Measurements from ENCODE around the gene AHSG. TPM values are rescaled to one million over a fixed set of nuclear protein-coding genes. Genes with fewer than 3 reads are reported as not detected.

AHSG gene
- total and polyA plus RNA-seq, 5 donors from 2014 or later: not detected

DNA sequence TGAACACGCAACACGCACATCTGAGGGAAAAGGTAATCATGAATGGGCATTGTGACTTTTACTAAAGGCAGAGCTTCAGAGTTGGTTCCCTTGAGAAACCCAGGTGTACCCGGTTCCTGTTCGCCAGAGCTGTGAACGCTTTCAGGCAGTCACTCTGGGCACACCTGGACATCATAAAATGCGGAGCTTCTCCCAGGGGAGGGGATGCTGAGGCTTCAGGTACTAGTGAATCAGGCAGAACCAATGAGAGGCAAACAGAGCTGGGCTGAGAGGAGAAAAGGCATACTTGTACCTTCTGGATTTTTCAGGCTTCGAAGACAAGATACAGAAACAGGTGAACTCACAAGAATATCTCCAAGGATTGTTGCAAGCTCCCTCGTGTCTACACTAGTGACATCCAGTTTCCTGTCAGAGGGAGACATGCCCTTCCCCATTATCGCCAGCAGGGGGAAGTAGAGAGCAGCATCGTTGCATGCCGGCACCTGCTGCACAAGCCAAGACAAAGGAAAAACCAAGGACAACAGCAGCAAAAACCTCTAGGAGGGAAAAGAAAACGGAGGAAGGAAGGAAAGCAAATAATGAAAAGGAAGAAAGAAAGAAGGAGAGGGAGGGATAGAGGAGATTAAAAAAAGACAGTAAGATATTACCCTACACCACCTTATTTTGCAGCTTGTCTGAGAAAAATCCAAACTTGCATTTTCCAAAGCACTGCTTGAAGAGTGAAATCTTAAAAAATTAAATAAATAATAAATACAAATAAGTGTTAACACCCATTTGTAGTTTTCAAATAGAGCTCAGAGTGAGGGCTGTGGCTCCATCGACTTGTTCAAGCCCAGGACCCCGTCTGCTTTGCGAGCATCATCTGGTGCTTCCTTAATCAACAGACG, 2.0 kb downstream of the AHSG start:
- Mint-ChIP-seq H3K27me3 (peaks cover 31% of the 10 kb centered on the region), H3K9me3 (peaks cover 0 to 1% (median 0%) of the 10 kb centered on the region in 7 donors), H3K36me3 (no peaks in the 10 kb centered on the region), H3K27ac (peak overlapping the region in 1 of 3 donors; percentile 48), H3K4me3 (peak overlapping the region; percentile 0 to 66 (median 57)), H3K4me1 (peaks cover 5 to 21% (median 18%) of the 10 kb centered on the region in 4 donors)
- H3K27me3 ChIP-seq (ENCODE audit: control insufficient read depth, insufficient read depth, low read length): peaks cover 17% of the 10 kb centered on the region
- peaks cover 12% of the 10 kb centered on the region for H3K4me1 ChIP-seq (ENCODE audit: control insufficient read depth, insufficient read depth, low read length, poor library complexity, severe bottlenecking)
- H3K9me3 ChIP-seq (ENCODE audit: control insufficient read depth in 2 of 2, low read length in 2 of 2): no peaks in the 10 kb centered on the region
- no peaks in the 10 kb centered on the region for H3K36me3 ChIP-seq (ENCODE audit: control insufficient read depth, insufficient read depth, low read length)
- H3K4me3 ChIP-seq (ENCODE audit: low read depth, low read length): peak overlapping the region; percentile 39
- peak; percentile 61 to 76 (median 75) for DNase-seq
- H3K27ac ChIP-seq (ENCODE audit: insufficient read depth, low read length, poor library complexity, severe bottlenecking): no peak overlapping the region
- peak; percentile 57 to 63 for ATAC-seq (ENCODE audit: low read depth in 2 of 2)

- H3K9me3 ChIP-seq (ENCODE audit: control insufficient read depth in 2 of 2, low read length in 2 of 2): no peaks in the 10 kb centered on the region
- no peak overlapping the region for H3K27ac ChIP-seq (ENCODE audit: insufficient read depth, low read length, poor library complexity, severe bottlenecking)
- H3K36me3 ChIP-seq (ENCODE audit: control insufficient read depth, insufficient read depth, low read length): no peaks in the 10 kb centered on the region
- H3K27me3 ChIP-seq (ENCODE audit: control insufficient read depth, insufficient read depth, low read length): peaks cover 17% of the 10 kb centered on the region
- peaks cover 12% of the 10 kb centered on the region for H3K4me1 ChIP-seq (ENCODE audit: control insufficient read depth, insufficient read depth, low read length, poor library complexity, severe bottlenecking)
- Mint-ChIP-seq H3K4me1 (peaks cover 5 to 21% (median 18%) of the 10 kb centered on the region in 4 donors), H3K27me3 (peaks cover 31% of the 10 kb centered on the region), H3K36me3 (no peaks in the 10 kb centered on the region), H3K27ac (peak overlapping the region in 1 of 3 donors; percentile 16), H3K4me3 (no peak overlapping the region), H3K9me3 (peaks cover 0 to 1% (median 0%) of the 10 kb centered on the region in 7 donors)
- no peak overlapping the region for H3K4me3 ChIP-seq (ENCODE audit: low read depth, low read length)
- DNase-seq (no peak), ATAC-seq (ENCODE audit: low read depth in 2 of 2) (no peak)
Measured at GRCh38 chr3:186616299-186616617, 3.4 kb downstream of the AHSG start.

DNA sequence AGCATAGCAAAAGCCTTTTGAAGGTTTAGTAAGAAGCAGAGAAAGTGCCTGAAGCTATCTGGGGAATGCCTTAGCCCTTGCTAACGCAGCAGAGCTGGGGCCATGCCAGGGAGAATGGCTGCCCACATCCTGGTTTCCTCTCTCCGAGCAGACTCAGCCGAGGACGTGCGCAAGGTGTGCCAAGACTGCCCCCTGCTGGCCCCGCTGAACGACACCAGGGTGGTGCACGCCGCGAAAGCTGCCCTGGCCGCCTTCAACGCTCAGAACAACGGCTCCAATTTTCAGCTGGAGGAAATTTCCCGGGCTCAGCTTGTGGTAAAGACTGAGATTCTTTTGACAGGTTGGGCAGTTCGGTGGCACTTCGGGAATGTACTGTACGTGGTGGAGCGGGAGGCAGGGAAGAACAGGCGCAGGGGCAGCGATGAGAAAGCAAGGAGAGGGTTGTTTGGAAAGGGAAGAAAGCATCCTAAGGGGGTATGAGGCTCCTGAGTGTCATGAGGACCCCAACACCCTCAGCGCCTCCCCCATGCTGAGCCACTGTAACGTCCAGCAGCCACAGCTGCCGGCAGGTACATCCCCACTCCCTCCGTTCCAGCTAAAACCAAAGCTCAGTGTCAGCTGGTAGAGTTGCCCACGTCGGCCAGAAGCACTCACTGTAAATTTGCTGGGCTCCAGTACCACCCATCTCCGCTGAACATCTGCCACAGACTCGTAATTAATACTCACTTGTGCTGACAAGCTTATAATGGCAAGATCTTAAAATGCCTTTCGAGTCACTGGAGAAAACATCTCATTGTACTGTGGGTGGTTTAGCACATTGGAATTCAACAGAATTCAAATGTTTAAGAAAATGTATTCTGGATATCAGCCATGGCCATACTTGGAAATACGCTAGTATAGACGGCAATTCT, 4.4 kb downstream of the AHSG start:
- Histone ChIP-seq H3K27ac (ENCODE audit: insufficient read depth, low read length, poor library complexity, severe bottlenecking) (no peak overlapping the region), H3K27me3 (ENCODE audit: control insufficient read depth, insufficient read depth, low read length) (peaks cover 20% of the 10 kb centered on the region), H3K4me3 (ENCODE audit: low read depth, low read length) (peak overlapping the region; percentile 71), H3K36me3 (ENCODE audit: control insufficient read depth, insufficient read depth, low read length) (no peaks in the 10 kb centered on the region), H3K4me1 (ENCODE audit: control insufficient read depth, insufficient read depth, low read length, poor library complexity, severe bottlenecking) (peaks cover 12% of the 10 kb centered on the region), H3K9me3 (ENCODE audit: control insufficient read depth in 2 of 2, low read length in 2 of 2) (no peaks in the 10 kb centered on the region)
- H3K36me3 Mint-ChIP-seq: no peaks in the 10 kb centered on the region
- DNase-seq (peak; percentile 67 to 88 (median 82)), ATAC-seq (ENCODE audit: low read depth in 2 of 2) (peak; percentile 99)
- peaks cover 31% of the 10 kb centered on the region for H3K27me3 Mint-ChIP-seq
- H3K4me1 Mint-ChIP-seq: peaks cover 5 to 21% (median 18%) of the 10 kb centered on the region in 4 donors
- peak overlapping the region in 2 of 3 donors; percentile 15 to 57 for H3K27ac Mint-ChIP-seq
- H3K9me3 Mint-ChIP-seq: peaks cover 0 to 1% (median 0%) of the 10 kb centered on the region in 7 donors
- H3K4me3 Mint-ChIP-seq: peak overlapping the region; percentile 17 to 82 (median 76)

DNA sequence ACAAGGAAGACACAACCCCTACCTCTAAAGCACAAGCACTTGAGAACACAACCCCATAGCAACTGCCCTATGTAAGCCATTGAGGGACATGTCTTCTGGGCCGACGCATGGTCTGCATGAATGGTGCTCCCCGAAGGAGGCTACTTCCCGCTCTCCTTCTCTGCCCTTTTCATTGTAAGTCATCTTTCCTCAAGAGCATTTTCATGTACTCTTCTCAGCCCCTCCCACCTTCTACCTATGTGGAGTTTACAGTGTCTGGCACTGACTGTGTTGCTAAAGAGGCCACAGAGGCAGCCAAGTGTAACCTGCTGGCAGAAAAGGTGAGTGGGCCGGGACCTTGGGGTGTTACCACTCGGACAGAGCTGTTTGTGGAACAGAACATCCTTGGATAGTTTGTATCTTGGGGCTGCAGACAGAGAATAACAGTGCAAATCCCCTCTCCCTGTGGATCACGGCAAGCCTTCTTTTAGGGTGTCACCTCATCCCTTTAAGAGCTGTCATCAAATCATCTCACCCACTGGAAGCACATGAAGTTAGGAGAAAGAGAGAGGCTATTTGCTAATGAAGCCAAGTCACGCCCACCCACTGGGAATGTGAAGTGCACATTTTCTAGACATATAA, 5.6 kb downstream of the AHSG start:
- no peaks in the 10 kb centered on the region for H3K36me3 Mint-ChIP-seq

DNA sequence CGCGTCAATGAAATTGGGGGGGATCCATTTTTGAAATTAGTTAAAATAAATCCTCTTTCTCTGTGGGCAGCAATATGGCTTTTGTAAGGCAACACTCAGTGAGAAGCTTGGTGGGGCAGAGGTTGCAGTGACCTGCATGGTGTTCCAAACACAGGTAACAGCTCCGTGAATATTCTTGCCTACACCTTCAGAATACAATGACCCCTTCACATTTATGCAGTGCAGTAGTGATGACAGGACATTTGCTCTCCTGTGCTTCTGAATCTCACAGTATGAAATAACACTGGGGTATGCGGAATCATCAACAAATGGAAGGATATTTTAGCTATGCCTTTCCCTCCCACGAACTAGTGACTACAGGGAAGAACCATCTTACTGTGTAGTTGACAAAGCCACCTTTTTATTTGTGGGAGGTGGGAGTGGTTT, 6.9 kb downstream of the AHSG start:
- H3K27me3 Mint-ChIP-seq: peaks cover 17% of the 10 kb centered on the region
- no peaks in the 10 kb centered on the region for H3K36me3 ChIP-seq (ENCODE audit: control insufficient read depth, insufficient read depth, low read length)
- DNase-seq: no peak

More for the DNA sequence above, 5.6 kb downstream of the AHSG start:
- Mint-ChIP-seq H3K27ac (no peak overlapping the region), H3K27me3 (peaks cover 28% of the 10 kb centered on the region), H3K4me1 (peaks cover 5 to 21% (median 18%) of the 10 kb centered on the region in 4 donors), H3K4me3 (no peak overlapping the region), H3K9me3 (peaks cover 0 to 1% (median 0%) of the 10 kb centered on the region in 7 donors)
- peaks cover 18% of the 10 kb centered on the region for H3K27me3 ChIP-seq (ENCODE audit: control insufficient read depth, insufficient read depth, low read length)
- ATAC-seq (ENCODE audit: low read depth in 2 of 2) (no peak), DNase-seq (no peak)
- H3K27ac ChIP-seq (ENCODE audit: insufficient read depth, low read length, poor library complexity, severe bottlenecking): no peak overlapping the region
- H3K4me3 ChIP-seq (ENCODE audit: low read depth, low read length): no peak overlapping the region
- H3K9me3 ChIP-seq (ENCODE audit: control insufficient read depth in 2 of 2, low read length in 2 of 2): no peaks in the 10 kb centered on the region
- H3K36me3 ChIP-seq (ENCODE audit: control insufficient read depth, insufficient read depth, low read length): no peaks in the 10 kb centered on the region
- H3K4me1 ChIP-seq (ENCODE audit: control insufficient read depth, insufficient read depth, low read length, poor library complexity, severe bottlenecking): peaks cover 12% of the 10 kb centered on the region

GRCh38 chr3:186620213-186621092, 7.6 kb downstream of the AHSG start:
- Histone ChIP-seq H3K36me3 (ENCODE audit: control insufficient read depth, insufficient read depth, low read length) (no peaks in the 10 kb centered on the region), H3K4me1 (ENCODE audit: control insufficient read depth, insufficient read depth, low read length, poor library complexity, severe bottlenecking) (peaks cover 9% of the 10 kb centered on the region), H3K4me3 (ENCODE audit: low read depth, low read length) (no peak overlapping the region), H3K27me3 (ENCODE audit: control insufficient read depth, insufficient read depth, low read length) (peaks cover 18% of the 10 kb centered on the region), H3K27ac (ENCODE audit: insufficient read depth, low read length, poor library complexity, severe bottlenecking) (no peak overlapping the region), H3K9me3 (ENCODE audit: control insufficient read depth in 2 of 2, low read length in 2 of 2) (no peaks in the 10 kb centered on the region)
- Mint-ChIP-seq H3K27ac (no peak overlapping the region), H3K4me1 (peaks cover 0 to 12% (median 8%) of the 10 kb centered on the region in 4 donors), H3K27me3 (peaks cover 13% of the 10 kb centered on the region), H3K9me3 (no peaks in the 10 kb centered on the region), H3K36me3 (no peaks in the 10 kb centered on the region), H3K4me3 (no peak overlapping the region)
- ATAC-seq (ENCODE audit: low read depth in 2 of 2) (no peak), DNase-seq (no peak)

More for the DNA sequence above, 6.9 kb downstream of the AHSG start:
- Histone ChIP-seq H3K27ac (ENCODE audit: insufficient read depth, low read length, poor library complexity, severe bottlenecking) (no peak overlapping the region), H3K4me1 (ENCODE audit: control insufficient read depth, insufficient read depth, low read length, poor library complexity, severe bottlenecking) (peaks cover 9% of the 10 kb centered on the region), H3K9me3 (ENCODE audit: control insufficient read depth in 2 of 2, low read length in 2 of 2) (no peaks in the 10 kb centered on the region), H3K4me3 (ENCODE audit: low read depth, low read length) (no peak overlapping the region), H3K27me3 (ENCODE audit: control insufficient read depth, insufficient read depth, low read length) (peaks cover 16% of the 10 kb centered on the region)
- peaks cover 3 to 15% (median 11%) of the 10 kb centered on the region in 4 donors for H3K4me1 Mint-ChIP-seq
- H3K9me3 Mint-ChIP-seq: peaks cover 0 to 1% (median 0%) of the 10 kb centered on the region in 7 donors
- no peak for ATAC-seq (ENCODE audit: low read depth in 2 of 2)
- H3K27ac Mint-ChIP-seq: no peak overlapping the region
- H3K4me3 Mint-ChIP-seq: no peak overlapping the region
- no peaks in the 10 kb centered on the region for H3K36me3 Mint-ChIP-seq
